Spinal cord (tissue), 10 donors: ENCODE data around the gene SORCS2. TPM values are rescaled to one million over a fixed set of nuclear protein-coding genes. Genes with fewer than 3 reads are reported as not detected.

Experiments
- DNase-seq, 6 donors: peaks; one replicate each; pipeline versions ENCODE4 v3.0.0 to v3.0.0-alpha.2; 2013 to 2015; ENCODE audit warnings: low spot score in 6 of 6, low read depth in 4 of 6
- H3K27ac ChIP-seq: one replicate; pipeline ENCODE4 v1.5.1; 2013; ENCODE audit warnings: low read depth, low read length, control low read depth
- H3K27me3 ChIP-seq: one replicate; pipeline ENCODE4 v1.6.1; 2013; ENCODE audit warnings: low read length; ENCODE audit not compliant: control insufficient read depth, insufficient read depth
- H3K36me3 ChIP-seq: one replicate; pipeline ENCODE4 v1.6.1; 2013; ENCODE audit warnings: low read length; ENCODE audit not compliant: control insufficient read depth, insufficient read depth
- H3K4me1 ChIP-seq: one replicate; pipeline ENCODE4 v1.6.1; 2013; ENCODE audit warnings: low read length; ENCODE audit not compliant: control insufficient read depth, insufficient read depth
- H3K4me3 ChIP-seq: one replicate; pipeline ENCODE4 v1.5.1; 2013; ENCODE audit warnings: low read depth, low read length, control low read depth
- H3K9me3 ChIP-seq: one replicate; pipeline ENCODE4 v1.6.1; 2013; ENCODE audit warnings: low read length; ENCODE audit not compliant: control insufficient read depth, insufficient read depth
- WGBS: methylation state at CpG from one replicate; pipeline ENCODE4 v1.1.5; 2013; ENCODE audit warnings: missing lambda C conversion rate; ENCODE audit not compliant: insufficient coverage; 5-methylcytosine and 5-hydroxymethylcytosine counted together
- polyA plus RNA-seq, 2 donors: library from polyadenylated mRNA; unstranded; fragments of 120-200 nt; gene quantifications; one replicate each; pipeline ENCODE4 v1.2.1, GENCODE V29; 2013; ENCODE audit not compliant: insufficient read length in 2 of 2
- total RNA-seq, 2 donors: library from RNA; depleted of rRNA in 1 of 2; stranded (reverse); fragments of 120-200 nt in 1 of 2; fragments of >200 nt in 1 of 2; gene quantifications; one replicate each; pipeline versions ENCODE4 v1.2.3 to v1.2.4, GENCODE V29; 2013 to 2014
- donor health status: healthy.

The SORCS2 gene
- total and polyA plus RNA-seq, 4 donors, result 7.3 to 24.8 (median 16.5) TPM

- no peaks in the 10 kb centered on the region for H3K9me3 ChIP-seq
- 0% methylated on average over 1 of the region's 8 CpGs for WGBS
- DNase-seq, result no peak
- H3K36me3 ChIP-seq, result peaks cover 13% of the 10 kb centered on the region
- H3K27me3 ChIP-seq, result peaks cover 24% of the 10 kb centered on the region
- no peak overlapping the region for H3K4me3 ChIP-seq
- H3K4me1 ChIP-seq, result peaks cover 83% of the 10 kb centered on the region
- peak overlapping the region; percentile 70 for H3K27ac ChIP-seq
Measured at GRCh38 chr4:7652006-7652405, 459.7 kb downstream of the SORCS2 start.

- H3K27ac ChIP-seq, result no peak overlapping the region
- no peak for DNase-seq
- H3K27me3 ChIP-seq, result peaks cover 22% of the 10 kb centered on the region
- no peak overlapping the region for H3K4me3 ChIP-seq
- no peaks in the 10 kb centered on the region for H3K9me3 ChIP-seq
- H3K4me1 ChIP-seq, result peaks cover 81% of the 10 kb centered on the region
- peaks cover 13% of the 10 kb centered on the region for H3K36me3 ChIP-seq
- 82% methylated on average over 5 of the region's 8 CpGs for WGBS
Measured at GRCh38 chr4:7652451-7652881, 460.1 kb downstream of the SORCS2 start.

- no peak for DNase-seq
- Histone ChIP-seq H3K36me3 (peaks cover 13% of the 10 kb centered on the region), H3K4me1 (peaks cover 76% of the 10 kb centered on the region), H3K27me3 (peaks cover 18% of the 10 kb centered on the region), H3K4me3 (no peak overlapping the region), H3K27ac (no peak overlapping the region), H3K9me3 (no peaks in the 10 kb centered on the region)
- WGBS, result 88% methylated on average over 3 of the region's 3 CpGs
Measured at GRCh38 chr4:7652906-7653305, 460.6 kb downstream of the SORCS2 start.

- no peak for DNase-seq
- peaks cover 13% of the 10 kb centered on the region for H3K36me3 ChIP-seq
- WGBS, result 83% methylated on average over 23 of the region's 23 CpGs
- peaks cover 18% of the 10 kb centered on the region for H3K27me3 ChIP-seq
- peaks cover 75% of the 10 kb centered on the region for H3K4me1 ChIP-seq
- H3K4me3 ChIP-seq, result no peak overlapping the region
- no peak overlapping the region for H3K27ac ChIP-seq
- H3K9me3 ChIP-seq, result no peaks in the 10 kb centered on the region
Measured at GRCh38 chr4:7653510-7654369, 461.4 kb downstream of the SORCS2 start.

GRCh38 chr4:7654550-7655445, 462.5 kb downstream of the SORCS2 start:
- Histone ChIP-seq H3K27ac (no peak overlapping the region), H3K9me3 (no peaks in the 10 kb centered on the region), H3K27me3 (peaks cover 14% of the 10 kb centered on the region), H3K4me3 (no peak overlapping the region), H3K36me3 (peaks cover 9% of the 10 kb centered on the region), H3K4me1 (peaks cover 80% of the 10 kb centered on the region)
- peak in 2 of 6 donors; percentile 43 to 67 for DNase-seq
- WGBS, result 67% methylated on average over 20 of the region's 25 CpGs

GRCh38 chr4:7655511-7656243, 463.3 kb downstream of the SORCS2 start:
- peak overlapping the region; percentile 33 for H3K27ac ChIP-seq
- no peak overlapping the region for H3K4me3 ChIP-seq
- peak in 2 of 6 donors; percentile 74 to 76 for DNase-seq
- peaks cover 76% of the 10 kb centered on the region for H3K4me1 ChIP-seq
- 17% methylated on average over 31 of the region's 32 CpGs for WGBS
- peaks cover 14% of the 10 kb centered on the region for H3K27me3 ChIP-seq
- no peaks in the 10 kb centered on the region for H3K9me3 ChIP-seq
- H3K36me3 ChIP-seq, result peaks cover 9% of the 10 kb centered on the region

GRCh38 chr4:7656244-7656800, 464.0 kb downstream of the SORCS2 start:
- no peak overlapping the region for H3K4me3 ChIP-seq
- peaks cover 72% of the 10 kb centered on the region for H3K4me1 ChIP-seq
- WGBS, result 59% methylated on average over 14 of the region's 17 CpGs
- no peak for DNase-seq
- peaks cover 14% of the 10 kb centered on the region for H3K27me3 ChIP-seq
- no peak overlapping the region for H3K27ac ChIP-seq
- no peaks in the 10 kb centered on the region for H3K9me3 ChIP-seq
- peaks cover 10% of the 10 kb centered on the region for H3K36me3 ChIP-seq

- DNase-seq, result no peak
- Histone ChIP-seq H3K4me1 (peaks cover 59% of the 10 kb centered on the region), H3K27ac (no peak overlapping the region), H3K4me3 (no peak overlapping the region), H3K36me3 (peaks cover 12% of the 10 kb centered on the region), H3K27me3 (peaks cover 14% of the 10 kb centered on the region), H3K9me3 (no peaks in the 10 kb centered on the region)
- WGBS, result 98% methylated on average over 6 of the region's 6 CpGs
Measured at GRCh38 chr4:7657545-7658297, 465.4 kb downstream of the SORCS2 start.
